Psoas muscle (tissue), 8 donors: ENCODE results near the gene CDC42BPG. TPM values are rescaled to one million over a fixed set of nuclear protein-coding genes. Genes with fewer than 3 reads are reported as not detected.

Experiments used
- ATAC-seq, 4 donors: fragments of 200-7000 bp; cut with Tn5 transposase; one replicate each; pipeline ENCODE4 v1.9.1; 2020; ENCODE audit warnings: moderate library complexity in 3 of 4, mild to moderate bottlenecking in 2 of 4
- DNase-seq, 2 donors: peaks; one replicate each; pipeline ENCODE4 v3.0.0-alpha.2; 2020
- H3K27ac ChIP-seq: fragments of 200-600 bp; one replicate; pipeline ENCODE4 v1.8.0; 2022
- H3K27me3 ChIP-seq, 3 donors: fragments of 200-600 bp in 1 of 3; one replicate each; pipeline versions ENCODE4 v1.6.1 to v1.8.0; 2013 to 2022; ENCODE audit warnings: low read length in 2 of 3, mild to moderate bottlenecking in 2 of 3, moderate library complexity in 1 of 3; ENCODE audit not compliant: insufficient read depth in 3 of 3
- H3K36me3 ChIP-seq, 2 donors: fragments of 200-600 bp in 1 of 2; one replicate each; pipeline versions ENCODE4 v1.6.1 to v1.8.0; 2013 to 2022; ENCODE audit warnings: low read depth in 1 of 2, mild to moderate bottlenecking in 1 of 2, moderate library complexity in 1 of 2; ENCODE audit not compliant: insufficient read depth in 1 of 2
- H3K4me1 ChIP-seq: fragments of 200-600 bp; one replicate; pipeline ENCODE4 v1.8.0; 2022
- H3K4me3 ChIP-seq: fragments of 200-600 bp; one replicate; pipeline ENCODE4 v1.8.0; 2022; ENCODE audit warnings: mild to moderate bottlenecking
- H3K9me3 ChIP-seq: fragments of 200-600 bp; one replicate; pipeline ENCODE4 v1.8.0; 2022
- WGBS, 3 donors: extraction: QIAGEN DNeasy Blood & Tissue Kit; methylation state at CpG; one replicate each; pipeline versions ENCODE4 v1.1.6 to v1.1.7; 2013; 5-methylcytosine and 5-hydroxymethylcytosine counted together
- intact Hi-C, 2 donors: fragments of 100-400 bp; cut with DNase I; formaldehyde crosslinking; loops; one replicate each; pipeline versions ENCODE4 v1.11.0 to v1.14.2; 2022
- polyA plus RNA-seq, 3 donors: library from polyadenylated mRNA; stranded (reverse); fragments of 200-250 nt; gene quantifications; one replicate each; pipeline ENCODE4 v1.2.3, GENCODE V29; 2013
- total RNA-seq, 4 donors: library from RNA; stranded (reverse); fragmentation: NEBNext Ultra II Directional in 2 of 4; extraction: Animal tissue kit (Norgen Biotek cat#: 25700) in 2 of 4; gene quantifications; one replicate each; pipeline versions ENCODE4 v1.2.1 to v1.2.4, GENCODE V29; 2021 to 2023
- TF ChIP-seq, protein P1 (sequence below): fragments of 200-600 bp; IDR thresholded peaks from one replicate; pipeline ENCODE4 v1.8.0; 2022; ENCODE audit warnings: antibody characterized with exemption
- donor health status: healthy with polysubstance abuse.
- donor health status: DM: no; HTN: no; CAD: no; lungs with moderate emphysema.
- donor health status: Bipolar disorder and iron deficiency.
- donor health status: healthy.
- donor health status: DM: yes; HTN: yes; CAD: no.
- donor health status: DM: no; HTN: no; CAD: no.
- donor health status: DM: no; HTN: no; CAD: no.
- donor health status: DM: yes; HTN: yes; CAD: no.

Gene CDC42BPG
- total and polyA plus RNA-seq, 7 donors: 0.04 to 2.2 (median 0.06) TPM; not detected in 1

DNA sequence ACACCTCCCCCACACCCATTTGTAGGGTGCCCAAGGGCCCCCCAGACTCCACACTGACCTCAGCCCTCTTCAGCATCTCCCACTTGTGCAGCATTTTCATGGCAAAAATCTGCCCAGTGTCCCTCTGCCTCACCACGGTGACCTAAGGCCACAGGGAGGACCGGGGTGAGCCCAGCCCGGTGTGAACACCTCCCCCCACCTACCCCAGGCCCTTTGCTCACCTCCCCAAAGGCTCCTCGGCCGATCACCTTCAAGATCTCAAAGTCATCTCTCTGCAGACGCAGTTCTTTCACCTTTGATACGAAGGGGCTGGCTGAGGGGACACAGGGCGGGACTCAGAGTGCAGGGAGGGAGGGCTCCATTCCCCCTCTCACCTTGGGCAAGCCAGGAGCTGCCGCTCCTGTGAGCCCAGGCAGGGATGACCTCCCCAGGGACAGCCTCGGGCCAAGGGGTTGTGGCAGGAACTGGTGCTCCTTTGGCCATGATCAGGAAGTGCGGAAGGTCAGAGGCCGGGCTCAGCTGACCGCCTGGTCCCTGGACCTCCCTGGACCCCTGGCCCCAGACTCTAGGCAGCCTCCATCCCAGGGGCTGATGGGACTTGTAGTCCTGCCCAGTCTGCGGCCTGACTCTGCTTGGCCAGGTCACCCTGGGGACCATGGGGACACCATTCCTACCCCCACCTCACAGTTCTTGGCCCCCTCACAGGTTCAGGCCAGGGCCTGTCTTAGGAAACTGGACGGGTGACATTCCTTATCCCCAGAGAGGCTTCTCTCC is 2.7 kb downstream of the CDC42BPG start:
- WGBS, 3 donors: 88 to 91% (median 90%) methylated on average over 15 of the region's 15 CpGs
- Histone ChIP-seq H3K9me3 (no peaks in the 10 kb centered on the region), H3K27ac (no peak overlapping the region), H3K27me3 (peaks cover 0 to 3% (median 2%) of the 10 kb centered on the region in 3 donors), H3K36me3 (no peaks in the 10 kb centered on the region), H3K4me3 (no peak overlapping the region), H3K4me1 (no peaks in the 10 kb centered on the region)
- TF ChIP-seq, protein P1, sequence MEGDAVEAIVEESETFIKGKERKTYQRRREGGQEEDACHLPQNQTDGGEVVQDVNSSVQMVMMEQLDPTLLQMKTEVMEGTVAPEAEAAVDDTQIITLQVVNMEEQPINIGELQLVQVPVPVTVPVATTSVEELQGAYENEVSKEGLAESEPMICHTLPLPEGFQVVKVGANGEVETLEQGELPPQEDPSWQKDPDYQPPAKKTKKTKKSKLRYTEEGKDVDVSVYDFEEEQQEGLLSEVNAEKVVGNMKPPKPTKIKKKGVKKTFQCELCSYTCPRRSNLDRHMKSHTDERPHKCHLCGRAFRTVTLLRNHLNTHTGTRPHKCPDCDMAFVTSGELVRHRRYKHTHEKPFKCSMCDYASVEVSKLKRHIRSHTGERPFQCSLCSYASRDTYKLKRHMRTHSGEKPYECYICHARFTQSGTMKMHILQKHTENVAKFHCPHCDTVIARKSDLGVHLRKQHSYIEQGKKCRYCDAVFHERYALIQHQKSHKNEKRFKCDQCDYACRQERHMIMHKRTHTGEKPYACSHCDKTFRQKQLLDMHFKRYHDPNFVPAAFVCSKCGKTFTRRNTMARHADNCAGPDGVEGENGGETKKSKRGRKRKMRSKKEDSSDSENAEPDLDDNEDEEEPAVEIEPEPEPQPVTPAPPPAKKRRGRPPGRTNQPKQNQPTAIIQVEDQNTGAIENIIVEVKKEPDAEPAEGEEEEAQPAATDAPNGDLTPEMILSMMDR: no peak
- DNase-seq (no peak), ATAC-seq (no peak)
- intact Hi-C loops: loop anchor here in 1 of 2 donors (5.0 to 10.0 kb wide), 3 partner anchors 54 to 273 kb away; partner anchors contain the start of genes ARL2, TM7SF2 and ZNHIT2

DNA sequence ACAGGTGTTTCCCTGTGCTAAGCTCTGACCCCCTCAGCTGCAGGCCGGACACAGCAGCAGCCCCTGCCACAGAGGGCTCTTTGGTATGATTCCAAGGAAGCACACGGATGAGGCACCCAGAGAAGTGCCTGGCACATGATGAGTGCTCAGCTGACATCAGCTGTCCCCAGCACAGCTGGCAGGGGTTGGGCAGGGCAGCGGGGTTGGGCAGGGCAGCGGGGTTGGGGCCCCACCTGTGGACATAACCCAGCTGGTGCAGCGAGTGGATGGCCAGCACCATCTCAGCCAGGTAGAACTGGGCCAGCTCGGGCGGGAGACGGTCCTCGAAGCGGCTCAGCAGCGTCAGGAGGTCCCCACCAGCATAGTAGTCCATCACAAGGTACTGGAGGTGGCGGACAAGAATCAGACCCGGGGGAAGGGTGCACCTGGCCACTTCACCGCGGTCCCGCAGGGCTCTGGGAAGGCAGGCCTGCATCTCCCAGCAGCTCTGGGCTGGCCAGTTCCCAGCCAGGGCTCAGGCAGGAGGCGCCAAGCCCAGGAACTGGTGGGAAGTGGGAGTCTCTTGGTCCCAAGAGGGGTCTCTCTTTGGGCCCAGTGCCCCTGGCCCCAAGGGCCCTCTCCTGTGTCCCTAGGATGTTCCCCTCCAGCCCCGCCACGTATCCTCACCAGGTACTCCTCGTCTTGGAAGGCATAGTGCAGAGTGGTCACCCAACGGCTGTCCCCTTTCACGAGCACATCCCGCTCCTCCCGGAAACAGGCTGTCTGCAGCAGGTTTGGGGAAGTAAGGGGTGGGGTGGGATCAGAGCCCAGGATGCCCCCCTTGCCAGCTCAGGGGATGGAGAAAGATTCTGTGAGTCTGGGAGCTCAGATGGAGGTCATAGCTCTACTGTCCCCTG is 4.3 kb downstream of the CDC42BPG start:
- H3K27me3 ChIP-seq: peaks cover 0 to 3% (median 2%) of the 10 kb centered on the region in 3 donors
- H3K4me3 ChIP-seq: no peak overlapping the region
- no peaks in the 10 kb centered on the region for H3K36me3 ChIP-seq
- intact Hi-C loops: loop anchor here in 1 of 2 donors (5.0 to 10.0 kb wide), 3 partner anchors 53 to 275 kb away; partner anchors contain the start of genes ARL2, TM7SF2 and ZNHIT2
- WGBS, 3 donors: 72 to 77% (median 76%) methylated on average over 21 to 24 of the region's 24 CpGs
- H3K4me1 ChIP-seq: no peaks in the 10 kb centered on the region
- TF ChIP-seq, protein P1: no peak
- DNase-seq (no peak), ATAC-seq (peak in 1 of 4 donors; percentile 37)
- no peak overlapping the region for H3K27ac ChIP-seq
- H3K9me3 ChIP-seq: no peaks in the 10 kb centered on the region

DNA sequence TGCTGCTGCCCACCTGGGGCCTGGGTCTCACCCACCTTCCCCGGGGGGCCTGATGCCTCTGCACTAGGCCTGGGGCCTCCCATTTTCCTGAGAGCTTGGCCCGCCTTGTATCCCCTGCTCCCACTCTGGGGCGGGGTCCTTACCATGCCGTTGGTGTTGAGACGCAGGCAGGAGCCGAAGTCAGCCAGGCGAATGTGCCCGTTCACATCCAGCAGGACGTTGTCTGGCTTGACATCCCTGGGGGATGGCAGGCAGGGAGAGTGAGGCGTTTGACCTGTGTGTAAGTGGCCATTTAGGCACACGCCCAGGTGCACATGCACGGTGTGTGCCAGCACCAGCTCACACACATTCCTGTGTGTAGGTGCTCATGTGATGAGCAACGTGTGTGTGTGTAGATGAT is 5.1 kb downstream of the CDC42BPG start:
- TF ChIP-seq, protein P1: no peak
- DNase-seq: no peak
- no peaks in the 10 kb centered on the region for H3K36me3 ChIP-seq
- WGBS, 3 donors: 84 to 88% (median 85%) methylated on average over 13 of the region's 13 CpGs
- H3K4me1 ChIP-seq: no peaks in the 10 kb centered on the region
- no peak overlapping the region for H3K4me3 ChIP-seq
- intact Hi-C loops: no loop called here
- H3K9me3 ChIP-seq: no peaks in the 10 kb centered on the region
- peaks cover 0 to 3% (median 0%) of the 10 kb centered on the region in 3 donors for H3K27me3 ChIP-seq
- H3K27ac ChIP-seq: no peak overlapping the region
- ATAC-seq: no peak

DNA sequence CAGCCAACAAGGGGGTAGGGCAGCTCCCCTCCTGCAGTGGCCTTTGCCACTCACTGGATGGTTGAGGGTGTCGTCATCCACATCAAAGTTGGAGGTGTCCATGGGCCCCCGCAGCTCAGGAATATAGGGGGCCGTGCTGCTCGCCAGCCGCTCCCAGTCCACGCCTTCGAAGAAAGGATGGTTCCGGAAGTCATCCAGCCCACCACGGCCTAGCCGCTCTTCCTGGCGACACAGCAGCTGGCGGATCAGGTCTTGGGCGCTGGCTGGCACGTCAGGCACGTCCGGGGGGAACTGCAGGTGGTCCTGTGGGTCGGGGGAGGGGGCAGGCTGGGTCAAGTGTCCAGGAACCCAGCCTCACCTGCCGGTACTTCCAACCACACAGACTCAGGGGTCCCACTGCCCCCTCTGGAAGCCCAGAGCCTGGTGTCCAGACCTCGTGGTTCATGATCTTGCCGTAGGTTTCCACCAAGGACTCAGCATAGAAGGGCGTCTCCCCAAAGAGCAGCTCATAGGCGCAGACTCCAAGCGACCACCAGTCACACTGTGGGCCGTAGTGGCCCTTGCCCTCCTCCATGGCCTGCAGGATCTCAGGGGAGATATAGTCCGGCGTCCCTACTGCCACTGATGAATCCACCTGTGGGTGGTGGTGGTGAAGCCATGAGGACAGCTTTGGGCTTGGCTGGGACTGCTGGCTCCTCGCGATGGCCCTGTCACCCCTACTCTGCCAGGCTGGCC is 5.7 kb downstream of the CDC42BPG start:
- 90 to 92% (median 91%) methylated on average over 28 of the region's 28 CpGs for WGBS, 3 donors

More for the DNA sequence above, 5.7 kb downstream of the CDC42BPG start:
- TF ChIP-seq, protein P1: no peak
- Histone ChIP-seq H3K27me3 (no peaks in the 10 kb centered on the region), H3K4me1 (no peaks in the 10 kb centered on the region), H3K27ac (no peak overlapping the region), H3K9me3 (no peaks in the 10 kb centered on the region), H3K36me3 (no peaks in the 10 kb centered on the region), H3K4me3 (no peak overlapping the region)
- DNase-seq: no peak
- intact Hi-C loops: no loop called here
- ATAC-seq: no peak
